Measurements from ENCODE around the gene ZNF738.

Gene ZNF738

DNA sequence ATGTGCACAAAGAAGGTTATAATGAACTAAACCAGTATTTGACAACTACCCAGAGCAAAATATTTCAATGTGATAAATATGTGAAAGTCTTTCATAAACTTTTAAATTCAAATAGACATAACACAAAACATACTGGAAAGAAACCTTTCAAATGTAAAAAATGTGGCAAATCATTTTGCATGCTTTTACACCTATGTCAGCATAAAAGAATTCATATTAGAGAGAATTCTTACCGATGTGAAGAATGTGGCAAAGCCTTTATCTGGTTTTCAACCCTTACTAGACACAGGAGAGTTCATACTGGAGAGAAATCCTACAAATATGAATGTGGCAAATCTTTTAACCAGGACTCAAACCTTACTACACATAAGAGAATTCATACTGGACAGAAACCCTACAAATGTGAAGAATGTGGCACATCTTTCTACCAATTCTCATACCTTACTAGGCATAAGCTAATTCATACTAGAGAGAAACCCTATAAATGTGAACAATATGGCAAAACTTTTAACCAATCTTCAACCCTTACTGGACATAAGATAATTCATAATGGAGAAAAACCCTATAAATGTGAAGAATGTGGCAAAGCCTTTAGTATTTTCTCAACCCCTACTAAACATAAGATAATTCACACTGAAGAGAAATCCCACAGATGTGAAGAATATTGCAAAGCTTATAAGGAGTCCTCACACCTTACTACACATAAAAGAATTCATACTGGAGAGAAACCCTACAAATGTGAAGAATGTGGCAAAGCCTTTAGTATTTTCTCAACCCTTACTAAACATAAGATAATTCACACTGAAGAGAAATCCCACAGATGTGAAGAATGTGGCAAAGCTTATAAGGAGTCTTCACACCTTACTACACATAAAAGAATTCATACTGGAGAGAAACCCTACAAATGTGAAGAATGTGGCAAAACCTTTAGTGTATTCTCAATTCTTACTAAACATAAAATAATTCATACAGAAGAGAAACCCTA lies 64.5 kb downstream of the ZNF738 start:
- H3K27ac ChIP-seq (ENCODE audit: low read depth, low read length) = no peak overlapping the region
- no peaks in the 10 kb centered on the region for H3K79me1 ChIP-seq (ENCODE audit: low read length)
- H3K36me3 ChIP-seq (ENCODE audit: control insufficient read depth, insufficient read depth, low read length) = no peaks in the 10 kb centered on the region
- no peak overlapping the region for H4K8ac ChIP-seq (ENCODE audit: low read depth, low read length)
- H3K23ac ChIP-seq (ENCODE audit: low read length) = no peak overlapping the region
- H2BK15ac ChIP-seq (replicated peaks; ENCODE audit: low read depth) = no peak overlapping the region
- no peaks in the 10 kb centered on the region for H3K79me2 ChIP-seq (ENCODE audit: control insufficient read depth, insufficient read depth, low read length)
- no peak overlapping the region for H2BK5ac ChIP-seq (ENCODE audit: low read length)
- H3K4me1 ChIP-seq (ENCODE audit: control insufficient read depth, low read depth, low read length) = no peaks in the 10 kb centered on the region
- no peak overlapping the region for H2BK120ac ChIP-seq (ENCODE audit: low read depth, low read length)
- no peak for DNase-seq
- no peak overlapping the region for H3K18ac ChIP-seq (ENCODE audit: low read length)
- H3K27me3 ChIP-seq (ENCODE audit: insufficient read depth, low read length, poor library complexity) = no peaks in the 10 kb centered on the region
- no peak overlapping the region for H3K9ac ChIP-seq (ENCODE audit: low read length)
- no peak overlapping the region for H4K5ac ChIP-seq (ENCODE audit: low read length)
- H2AK5ac ChIP-seq (ENCODE audit: low read length) = no peak overlapping the region
- H3K4me3 ChIP-seq (ENCODE audit: low read length) = no peak overlapping the region
- no peak overlapping the region for H3K4ac ChIP-seq (ENCODE audit: low read depth, low read length)
- WGBS (ENCODE audit: extremely low coverage, insufficient coverage, low lambda C conversion rate) = no CpG with 5 or more reads among the region's 1 CpG
- no peak overlapping the region for H3K56ac ChIP-seq (ENCODE audit: low read length)
- no peak overlapping the region for H3K4me2 ChIP-seq (ENCODE audit: low read length)
